ENCODE data around the gene WDR59.

The WDR59 gene

DNA sequence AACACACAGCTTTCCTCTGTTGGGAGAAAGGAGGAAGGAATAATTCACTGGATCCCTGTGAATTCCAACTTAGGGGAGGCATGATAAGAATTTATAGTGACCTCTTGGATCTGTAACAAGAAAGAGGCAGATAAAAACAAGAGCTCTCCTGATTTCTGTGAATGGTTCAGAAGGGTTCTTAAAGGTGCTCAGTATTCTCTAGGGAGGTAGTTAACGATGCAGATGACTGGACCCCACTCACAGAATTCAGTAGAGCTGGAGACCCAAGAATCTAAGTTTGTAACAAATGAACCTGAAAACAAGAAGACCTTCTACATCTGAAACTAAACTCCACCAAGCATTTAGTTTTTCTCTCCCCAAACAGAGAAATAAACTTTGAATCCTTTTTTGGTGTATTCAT is 22.5 kb upstream of the WDR59 start:
- peaks cover 44 to 88% (median 72%) of the 10 kb centered on the region in 10 experiments for H3K4me1 ChIP-seq
- peak overlapping the region in 6 of 11 experiments; percentile 11 to 50 (median 36); a peak in 10 of 22 replicates for H3K4me2 ChIP-seq
- 0 out of 22 replicates have a peak overlapping the region, but pooled peaks of 1 of the 11 experiments have one; percentile 35 for H3K27ac ChIP-seq
- peaks cover 5 to 49% (median 29%) of the 10 kb centered on the region in 11 experiments; a peak in 19 of 22 replicates for H3K9me3 ChIP-seq (replicated peaks in 1 of 11)
- no peak for TF ChIP-seq Cebpa-rat (IDR thresholded peaks at IDR 0.05)
- H4K20me1 ChIP-seq, result peaks cover 15 to 99% (median 71%) of the 10 kb centered on the region in 11 experiments; a peak in 21 of 22 replicates
- H3K36me3 ChIP-seq, result peaks cover 0 to 71% (median 36%) of the 10 kb centered on the region in 11 experiments; a peak in 18 of 22 replicates
- H3K9ac ChIP-seq, result peak overlapping the region in 1 of 11 experiments; percentile 15; a peak in 1 of 22 replicates
- H3K4me3 ChIP-seq, result no peak overlapping the region
- H3K27me3 ChIP-seq, result no peaks in the 10 kb centered on the region

GRCh38 chr16:75005697-75006096 is 20.8 kb upstream of the WDR59 start:
- no peak for TF ChIP-seq Cebpa-rat (IDR thresholded peaks at IDR 0.05)
- H3K4me2 ChIP-seq, result peak overlapping the region in 4 of 11 experiments; percentile 11 to 96 (median 26); a peak in 4 of 22 replicates
- no peaks in the 10 kb centered on the region for H3K27me3 ChIP-seq
- H3K9me3 ChIP-seq (replicated peaks in 1 of 11), result peaks cover 5 to 49% (median 29%) of the 10 kb centered on the region in 11 experiments; a peak in 19 of 22 replicates
- peaks cover 0 to 70% (median 36%) of the 10 kb centered on the region in 11 experiments; a peak in 18 of 22 replicates for H3K36me3 ChIP-seq
- H3K27ac ChIP-seq, result no peak overlapping the region
- H3K4me3 ChIP-seq, result no peak overlapping the region
- H3K9ac ChIP-seq, result no peak overlapping the region
- peaks cover 44 to 86% (median 71%) of the 10 kb centered on the region in 10 experiments for H3K4me1 ChIP-seq
- H4K20me1 ChIP-seq, result peaks cover 28 to 99% (median 71%) of the 10 kb centered on the region in 11 experiments; a peak in 21 of 22 replicates

DNA sequence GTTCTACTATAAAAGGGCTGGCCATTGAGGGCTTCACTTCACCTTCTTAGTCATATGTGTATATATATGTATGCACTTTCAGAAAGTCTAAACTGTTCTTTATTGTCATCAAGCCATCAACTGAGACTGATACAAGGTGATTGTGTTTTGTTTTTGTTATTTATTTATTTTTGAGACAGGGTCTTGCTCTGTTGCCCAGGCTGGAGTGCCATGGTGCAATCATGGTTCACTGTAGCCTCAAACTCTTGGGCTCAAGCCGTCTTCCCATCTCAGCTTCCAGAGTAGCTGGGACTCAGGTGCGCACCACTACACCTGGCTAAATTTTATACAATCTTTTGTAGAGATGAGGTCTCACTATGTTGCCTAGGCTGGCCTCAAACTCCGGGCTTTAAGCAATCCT is 19.5 kb upstream of the WDR59 start:
- H3K9ac ChIP-seq, result no peak overlapping the region
- H3K27ac ChIP-seq, result peak overlapping the region in 1 of 11 experiments; percentile 100; a peak in 1 of 22 replicates
- peaks cover 32 to 99% (median 80%) of the 10 kb centered on the region in 11 experiments; a peak in 21 of 22 replicates for H4K20me1 ChIP-seq
- peak overlapping the region in 9 of 11 experiments; percentile 88 to 99 (median 96); a peak in 17 of 22 replicates for H3K4me2 ChIP-seq
- TF ChIP-seq Cebpa-rat (IDR thresholded peaks at IDR 0.05), result no peak
- H3K27me3 ChIP-seq, result no peaks in the 10 kb centered on the region; a peak in 2 of 22 replicates
- H3K4me1 ChIP-seq, result peaks cover 37 to 76% (median 61%) of the 10 kb centered on the region in 10 experiments
- peaks cover 5 to 48% (median 29%) of the 10 kb centered on the region in 11 experiments; a peak in 19 of 22 replicates for H3K9me3 ChIP-seq (replicated peaks in 1 of 11)
- H3K4me3 ChIP-seq, result no peak overlapping the region
- peaks cover 0 to 64% (median 36%) of the 10 kb centered on the region in 11 experiments; a peak in 18 of 22 replicates for H3K36me3 ChIP-seq

DNA sequence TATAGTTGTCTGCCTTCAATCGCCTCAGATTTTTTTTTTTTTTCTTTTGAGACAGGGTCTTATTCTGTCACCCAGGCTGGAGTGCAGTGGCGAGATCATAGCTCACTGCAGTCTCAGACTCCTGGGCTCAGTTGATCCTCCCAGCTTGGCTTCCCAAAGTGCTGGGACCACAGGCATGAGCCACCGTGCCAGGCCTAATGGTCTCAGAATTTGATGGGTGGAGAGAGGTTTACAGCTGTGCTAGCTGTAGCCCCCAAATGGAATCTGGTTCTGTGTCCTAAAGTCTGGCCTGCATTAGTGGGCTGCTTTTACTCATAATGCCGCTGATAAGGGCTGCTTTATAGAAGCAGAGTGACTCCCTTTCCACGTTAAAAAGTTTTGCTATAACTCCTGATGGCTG is 19.0 kb upstream of the WDR59 start:
- H3K4me1 ChIP-seq, result peaks cover 36 to 76% (median 56%) of the 10 kb centered on the region in 10 experiments
- peak overlapping the region in 2 of 11 experiments; percentile 100; a peak in 1 of 22 replicates for H3K9ac ChIP-seq
- peaks cover 0 to 60% (median 36%) of the 10 kb centered on the region in 11 experiments; a peak in 18 of 22 replicates for H3K36me3 ChIP-seq
- H3K9me3 ChIP-seq (replicated peaks in 1 of 11), result peaks cover 5 to 42% (median 27%) of the 10 kb centered on the region in 11 experiments; a peak in 19 of 22 replicates
- H3K27me3 ChIP-seq, result no peaks in the 10 kb centered on the region; a peak in 2 of 22 replicates
- H4K20me1 ChIP-seq, result peaks cover 32 to 96% (median 80%) of the 10 kb centered on the region in 11 experiments; a peak in 21 of 22 replicates
- no peak for TF ChIP-seq Cebpa-rat (IDR thresholded peaks at IDR 0.05)
- H3K4me2 ChIP-seq, result peak overlapping the region; percentile 88 to 99 (median 95); a peak in 21 of 22 replicates
- no peak overlapping the region for H3K4me3 ChIP-seq
- H3K27ac ChIP-seq, result peak overlapping the region in 4 of 11 experiments; percentile 98 to 100 (median 98); a peak in 6 of 22 replicates

GRCh38 chr16:75002474-75002873 is 17.6 kb upstream of the WDR59 start:
- Histone ChIP-seq H3K4me3 (peak overlapping the region; percentile 23 to 100 (median 97); a peak in 19 of 20 replicates), H3K36me3 (peaks cover 0 to 46% (median 27%) of the 10 kb centered on the region in 11 experiments; a peak in 18 of 22 replicates), H3K27ac (peak overlapping the region in 8 of 11 experiments; percentile 96 to 100 (median 98); a peak in 17 of 22 replicates), H3K4me2 (peak overlapping the region; percentile 88 to 99 (median 95)), H3K27me3 (no peaks in the 10 kb centered on the region; a peak in 2 of 22 replicates), H3K9ac (peak overlapping the region in 10 of 11 experiments; percentile 61 to 100 (median 98); a peak in 20 of 22 replicates), H3K4me1 (peaks cover 40 to 75% (median 64%) of the 10 kb centered on the region in 10 experiments), H4K20me1 (peaks cover 32 to 81% (median 77%) of the 10 kb centered on the region in 11 experiments; a peak in 21 of 22 replicates), H3K9me3 (replicated peaks in 1 of 11) (peaks cover 0 to 28% (median 12%) of the 10 kb centered on the region in 11 experiments; a peak in 18 of 22 replicates)
- peak in 5 of 11 experiments; percentile 50 to 89 (median 73); a peak in 8 of 22 replicates for TF ChIP-seq Cebpa-rat (IDR thresholded peaks at IDR 0.05)

GRCh38 chr16:75000481-75001081 is 15.7 kb upstream of the WDR59 start:
- Histone ChIP-seq H3K27ac (peak overlapping the region in 9 of 11 experiments; percentile 94 to 100 (median 98); a peak in 18 of 22 replicates), H3K4me1 (peaks cover 40 to 56% (median 54%) of the 10 kb centered on the region in 10 experiments), H3K27me3 (no peaks in the 10 kb centered on the region; a peak in 2 of 22 replicates), H3K4me3 (peak overlapping the region; percentile 81 to 100 (median 97)), H3K4me2 (peak overlapping the region; percentile 88 to 99 (median 95)), H3K9ac (peak overlapping the region; percentile 94 to 100 (median 98)), H3K9me3 (replicated peaks in 1 of 11) (peaks cover 0 to 9% (median 0%) of the 10 kb centered on the region in 11 experiments; a peak in 5 of 22 replicates), H3K36me3 (peaks cover 0 to 28% (median 9%) of the 10 kb centered on the region in 11 experiments; a peak in 14 of 22 replicates), H4K20me1 (peaks cover 32 to 62% (median 58%) of the 10 kb centered on the region in 11 experiments; a peak in 21 of 22 replicates)
- TF ChIP-seq Cebpa-rat (IDR thresholded peaks at IDR 0.05), result no peak

DNA sequence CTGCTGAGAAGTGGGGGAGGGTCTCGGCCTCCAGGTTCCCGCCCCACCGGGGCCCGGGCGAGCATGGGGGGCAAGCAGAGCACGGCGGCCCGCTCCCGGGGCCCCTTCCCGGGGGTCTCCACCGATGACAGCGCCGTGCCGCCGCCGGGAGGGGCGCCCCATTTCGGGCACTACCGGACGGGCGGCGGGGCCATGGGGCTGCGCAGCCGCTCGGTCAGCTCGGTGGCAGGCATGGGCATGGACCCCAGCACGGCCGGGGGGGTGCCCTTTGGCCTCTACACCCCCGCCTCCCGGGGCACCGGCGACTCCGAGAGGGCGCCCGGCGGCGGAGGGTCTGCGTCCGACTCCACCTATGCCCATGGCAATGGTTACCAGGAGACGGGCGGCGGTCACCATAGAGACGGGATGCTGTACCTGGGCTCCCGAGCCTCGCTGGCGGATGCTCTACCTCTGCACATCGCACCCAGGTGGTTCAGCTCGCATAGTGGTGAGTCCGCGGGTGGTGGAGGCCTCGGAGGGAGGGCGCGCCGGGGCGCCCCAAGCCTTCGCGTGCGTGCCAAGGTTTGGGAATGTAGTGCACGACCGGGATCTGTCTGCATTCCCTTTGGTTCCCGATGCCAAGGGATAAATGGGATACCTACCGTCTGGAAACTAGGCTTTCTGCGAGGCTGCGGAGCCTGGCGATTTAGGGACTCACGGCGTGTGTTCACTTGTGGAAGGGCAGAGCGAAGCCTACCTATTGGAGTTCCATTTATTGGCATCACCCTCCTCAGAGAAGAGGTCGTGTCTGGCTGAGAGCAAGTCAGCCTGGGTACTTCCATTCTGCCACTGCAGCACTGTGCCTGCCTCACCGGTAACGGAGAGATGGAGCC is 14.9 kb upstream of the WDR59 start:
- Histone ChIP-seq H3K36me3 (peaks cover 0 to 20% (median 7%) of the 10 kb centered on the region in 11 experiments; a peak in 11 of 22 replicates), H3K4me1 (peaks cover 40 to 55% (median 48%) of the 10 kb centered on the region in 10 experiments), H3K4me3 (peak overlapping the region; percentile 81 to 100 (median 97)), H3K27ac (peak overlapping the region; percentile 86 to 100 (median 98)), H3K9me3 (replicated peaks in 1 of 11) (0 out of 22 replicates have a peak, but pooled peaks cover 0 to 4% (median 0%) of the 10 kb centered on the region in 11 experiments), H3K4me2 (peak overlapping the region; percentile 88 to 99 (median 95)), H3K9ac (peak overlapping the region; percentile 94 to 100 (median 98)), H3K27me3 (no peaks in the 10 kb centered on the region; a peak in 2 of 22 replicates), H4K20me1 (peaks cover 32 to 55% (median 54%) of the 10 kb centered on the region in 11 experiments; a peak in 21 of 22 replicates)
- no peak for TF ChIP-seq Cebpa-rat (IDR thresholded peaks at IDR 0.05)
